Right lobe of liver (tissue), 6 donors: ENCODE data around the gene SPG11. TPM values are rescaled to one million over a fixed set of nuclear protein-coding genes. Genes with fewer than 3 reads are reported as not detected.

Experiments used
- ATAC-seq, 4 donors: fragments of 200-7000 bp; cut with Tn5 transposase; one replicate each; pipeline ENCODE4 v1.9.1; 2020; ENCODE audit warnings: mild to moderate bottlenecking in 4 of 4, moderate library complexity in 4 of 4
- DNase-seq, 3 donors: peaks; one replicate each; pipeline ENCODE4 v3.0.0-alpha.2; 2020
- H3K27ac ChIP-seq, 3 donors: fragments of 200-600 bp; one replicate each; pipeline ENCODE4 v1.8.0; 2022
- H3K27me3 ChIP-seq, 2 donors: fragments of 200-600 bp; one replicate each; pipeline ENCODE4 v1.8.0; 2022
- H3K36me3 ChIP-seq, 4 donors: fragments of 200-600 bp; sonication (generic) in 1 of 4; one replicate each; pipeline versions ENCODE4 v1.5.1 to v1.8.0; 2017 to 2022; ENCODE audit warnings: control low read depth in 1 of 4
- H3K4me1 ChIP-seq, 4 donors: fragments of 200-600 bp; sonication (generic) in 1 of 4; one replicate each; pipeline versions ENCODE4 v1.5.1 to v1.8.0; 2017 to 2022; ENCODE audit warnings: control low read depth in 1 of 4
- H3K4me3 ChIP-seq, 3 donors: fragments of 200-600 bp; one replicate each; pipeline ENCODE4 v1.8.0; 2022
- H3K9me3 ChIP-seq, 4 donors: fragments of 200-600 bp; sonication (generic) in 1 of 4; one replicate each; pipeline versions ENCODE4 v1.5.1 to v1.8.0; 2017 to 2022; ENCODE audit warnings: control low read depth in 1 of 4
- POLR2A ChIP-seq: fragments of 450-650 bp; IDR thresholded peaks from one replicate; pipeline ENCODE4 v1.6.1; 2017; ENCODE audit warnings: antibody characterized with exemption, mild to moderate bottlenecking
- WGBS: methylation state at CpG from one replicate; pipeline ENCODE4 v1.1.6; 2018; ENCODE audit warnings: low coverage, low lambda C conversion rate; ENCODE audit not compliant: insufficient coverage; ENCODE audit errors: missing lambda C conversion rate; 5-methylcytosine and 5-hydroxymethylcytosine counted together
- intact Hi-C, 2 donors: fragments of 100-400 bp; cut with DNase I; formaldehyde crosslinking; loops; one replicate each; pipeline versions ENCODE4 v1.11.2 to v1.14.1; 2022
- total RNA-seq, 6 experiments: library from RNA; depleted of rRNA in 2 of 6; stranded (reverse); fragments of >200 nt in 2 of 6; fragmentation: NEBNext Ultra II Directional in 3 of 6; extraction: Animal tissue kit (Norgen Biotek cat#: 25700) in 3 of 6; gene quantifications; one replicate each; pipeline versions ENCODE4 v1.1.0 to v1.2.4, GENCODE V29; 2016 to 2023
- TF ChIP-seq, protein P1 (sequence below), 4 donors: fragments of 200-600 bp in 3 of 4; fragments of 450-650 bp in 1 of 4; IDR thresholded peaks; one replicate each; pipeline versions ENCODE4 v1.5.1 to v1.8.0; 2016 to 2022; ENCODE audit warnings: antibody characterized with exemption in 4 of 4, mild to moderate bottlenecking in 2 of 4
- donor health status: DM: no; HTN: yes; CAD: no.
- donor health status: DM: no; HTN: no; CAD: no.
- donor health status: DM: no; HTN: no; CAD: no.
- donor health status: DM: no; HTN: yes; CAD: no.
- donor health status: DM: no; HTN: yes; CAD: no.

The SPG11 gene
- total RNA-seq, 6 experiments from 2014 or later: 35.4 to 55.6 (median 40.8) TPM

DNA sequence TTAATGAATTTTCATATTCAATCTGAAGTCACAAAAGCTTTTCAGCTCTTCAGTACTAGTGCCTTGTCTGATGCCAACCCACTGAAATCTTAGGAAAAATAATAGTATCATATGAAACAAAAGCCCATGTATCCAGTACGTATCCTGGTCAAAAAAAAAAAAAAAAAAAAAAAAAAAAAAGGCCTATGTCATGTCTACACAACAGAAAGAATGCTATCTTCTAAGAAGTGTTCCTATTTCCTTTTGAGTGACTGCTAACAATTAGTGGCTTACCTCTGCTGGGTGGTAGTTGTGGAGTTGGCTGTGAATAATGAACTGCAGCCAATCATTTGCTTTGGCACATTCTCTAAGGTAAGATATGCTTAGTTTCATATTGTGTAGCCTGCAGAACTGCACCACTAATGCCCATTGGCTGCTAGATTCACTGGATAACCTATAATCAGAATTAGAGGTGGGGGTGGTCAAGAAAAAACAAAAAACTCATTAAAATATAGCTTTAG, 66.9 kb downstream of the SPG11 start:
- Histone ChIP-seq H3K4me3 (no peak overlapping the region), H3K27ac (no peak overlapping the region), H3K9me3 (no peaks in the 10 kb centered on the region), H3K36me3 (peaks cover 0 to 89% (median 31%) of the 10 kb centered on the region in 4 donors), H3K27me3 (no peaks in the 10 kb centered on the region), H3K4me1 (peaks cover 0 to 2% (median 0%) of the 10 kb centered on the region in 4 donors)
- TF ChIP-seq, protein P1, sequence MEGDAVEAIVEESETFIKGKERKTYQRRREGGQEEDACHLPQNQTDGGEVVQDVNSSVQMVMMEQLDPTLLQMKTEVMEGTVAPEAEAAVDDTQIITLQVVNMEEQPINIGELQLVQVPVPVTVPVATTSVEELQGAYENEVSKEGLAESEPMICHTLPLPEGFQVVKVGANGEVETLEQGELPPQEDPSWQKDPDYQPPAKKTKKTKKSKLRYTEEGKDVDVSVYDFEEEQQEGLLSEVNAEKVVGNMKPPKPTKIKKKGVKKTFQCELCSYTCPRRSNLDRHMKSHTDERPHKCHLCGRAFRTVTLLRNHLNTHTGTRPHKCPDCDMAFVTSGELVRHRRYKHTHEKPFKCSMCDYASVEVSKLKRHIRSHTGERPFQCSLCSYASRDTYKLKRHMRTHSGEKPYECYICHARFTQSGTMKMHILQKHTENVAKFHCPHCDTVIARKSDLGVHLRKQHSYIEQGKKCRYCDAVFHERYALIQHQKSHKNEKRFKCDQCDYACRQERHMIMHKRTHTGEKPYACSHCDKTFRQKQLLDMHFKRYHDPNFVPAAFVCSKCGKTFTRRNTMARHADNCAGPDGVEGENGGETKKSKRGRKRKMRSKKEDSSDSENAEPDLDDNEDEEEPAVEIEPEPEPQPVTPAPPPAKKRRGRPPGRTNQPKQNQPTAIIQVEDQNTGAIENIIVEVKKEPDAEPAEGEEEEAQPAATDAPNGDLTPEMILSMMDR (IDR thresholded peaks at IDR 0.05): no peak
- TF ChIP-seq POLR2A: no peak
- intact Hi-C loops: no loop called here
- DNase-seq (no peak), ATAC-seq (no peak)
- 69% methylated on average over 1 of the region's 1 CpG for WGBS

DNA sequence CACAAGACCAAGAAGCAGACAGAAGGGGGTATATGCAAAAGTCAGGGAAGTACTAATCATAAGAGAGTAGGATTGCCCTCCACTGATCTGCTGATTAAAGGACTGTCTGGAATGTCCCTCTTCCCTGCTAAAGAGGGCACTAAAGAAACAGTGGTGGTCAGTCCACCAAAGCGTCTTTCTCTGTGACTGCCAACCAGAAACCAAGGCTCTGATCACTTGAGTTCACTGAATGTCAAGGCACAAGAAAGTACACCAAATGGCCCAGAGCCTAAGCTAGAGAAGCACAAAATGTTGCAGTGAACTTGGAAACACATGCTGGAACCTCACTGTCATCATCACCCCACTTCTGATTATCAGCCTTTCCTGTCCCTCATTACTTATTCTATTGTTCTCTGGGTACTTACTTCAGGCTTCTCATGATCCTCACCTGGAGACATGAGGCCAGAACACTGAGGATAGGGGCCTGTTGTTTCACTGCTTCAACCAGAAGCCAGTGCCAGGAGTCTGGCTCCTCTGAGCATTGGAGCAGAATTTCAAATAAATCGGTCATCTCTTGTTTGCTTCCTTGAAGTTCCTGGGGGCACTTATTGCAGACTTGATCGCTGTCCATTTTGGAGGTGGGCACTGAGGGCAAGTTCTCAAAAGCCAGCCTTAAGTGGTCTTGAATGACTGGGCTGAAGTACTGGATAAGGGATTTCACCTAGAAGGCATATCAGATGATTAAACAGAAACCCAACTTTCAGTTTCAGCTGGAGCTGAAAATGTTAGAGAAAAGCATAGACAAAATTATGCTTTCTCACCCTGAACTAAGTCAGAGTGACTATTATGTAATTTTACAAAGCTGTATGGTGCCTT, 67.6 kb downstream of the SPG11 start:
- DNase-seq: no peak
- peaks cover 0 to 2% (median 0%) of the 10 kb centered on the region in 4 donors for H3K4me1 ChIP-seq
- no peaks in the 10 kb centered on the region for H3K9me3 ChIP-seq
- H3K36me3 ChIP-seq: peaks cover 0 to 95% (median 34%) of the 10 kb centered on the region in 4 donors
- ATAC-seq: peak in 2 of 4 donors; percentile 12 to 20
- no peak overlapping the region for H3K4me3 ChIP-seq
- H3K27ac ChIP-seq: no peak overlapping the region
- intact Hi-C loops: no loop called here
- no peak for TF ChIP-seq POLR2A
- TF ChIP-seq, protein P1 (IDR thresholded peaks at IDR 0.05): no peak
- no peaks in the 10 kb centered on the region for H3K27me3 ChIP-seq
- 94% methylated on average over 3 of the region's 3 CpGs for WGBS

DNA sequence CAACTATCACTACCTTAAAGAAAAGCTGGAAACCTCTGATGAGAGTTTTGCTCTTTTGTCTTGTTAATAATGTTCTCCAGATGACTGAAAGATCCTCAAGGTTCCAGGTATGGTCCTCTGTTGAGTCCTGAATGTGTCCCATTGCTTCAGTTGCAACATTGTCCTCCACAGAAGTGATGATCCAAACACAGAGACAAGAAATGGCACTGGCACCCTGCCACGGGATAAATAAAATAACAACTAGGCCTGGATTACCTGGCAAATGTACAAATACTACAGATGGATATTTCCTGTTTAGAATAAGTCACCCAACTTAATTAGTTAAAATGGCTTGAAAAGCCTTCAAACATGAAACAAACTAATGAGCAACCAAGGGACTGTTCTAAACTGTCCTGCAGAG, 68.2 kb downstream of the SPG11 start:
- H3K27ac ChIP-seq: no peak overlapping the region
- no peak overlapping the region for H3K4me3 ChIP-seq
- DNase-seq (peak in 2 of 3 donors; percentile 52 to 54), ATAC-seq (peak; percentile 62 to 81 (median 70))
- intact Hi-C loops: no loop called here
- 27% methylated on average over 1 of the region's 1 CpG for WGBS
- H3K36me3 ChIP-seq: peaks cover 0 to 96% (median 35%) of the 10 kb centered on the region in 4 donors
- no peaks in the 10 kb centered on the region for H3K27me3 ChIP-seq
- no peak for TF ChIP-seq POLR2A
- TF ChIP-seq, protein P1 (IDR thresholded peaks at IDR 0.05): no peak
- H3K4me1 ChIP-seq: peaks cover 0 to 2% (median 0%) of the 10 kb centered on the region in 4 donors
- H3K9me3 ChIP-seq: no peaks in the 10 kb centered on the region

DNA sequence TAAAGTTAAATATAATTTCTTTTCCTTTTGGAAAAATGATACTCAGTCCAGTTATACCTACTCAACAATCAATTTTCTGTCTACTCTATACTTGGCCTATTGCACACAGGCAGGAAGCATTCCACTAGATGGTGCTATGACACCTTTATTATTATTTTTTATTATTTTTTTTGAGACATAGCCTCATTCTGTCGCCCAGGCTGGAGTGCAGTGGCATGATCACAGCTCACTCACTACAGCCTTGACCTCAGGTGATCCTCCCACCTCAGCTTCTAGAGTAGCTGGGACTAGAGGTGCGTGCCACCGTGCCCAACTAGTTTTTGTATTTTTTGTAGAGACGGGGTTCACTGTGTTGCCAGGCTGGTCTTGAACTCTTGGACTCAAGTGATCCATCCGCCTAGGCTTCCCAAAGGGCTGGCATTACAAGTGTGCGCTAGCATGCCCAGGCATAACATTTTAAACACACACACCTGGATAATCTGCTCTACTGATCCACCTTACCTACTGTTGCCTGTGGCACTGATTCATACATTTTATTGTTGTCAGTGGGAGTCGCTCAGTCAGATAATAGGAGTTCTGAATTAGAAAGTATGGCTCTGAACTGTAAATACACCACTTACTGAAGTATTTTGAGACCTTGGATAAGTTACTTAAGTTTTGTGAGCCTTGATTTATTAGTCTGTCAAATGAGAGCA, 70.3 kb downstream of the SPG11 start:
- no peak for DNase-seq
- Histone ChIP-seq H3K4me3 (no peak overlapping the region), H3K27me3 (no peaks in the 10 kb centered on the region), H3K4me1 (peaks cover 0 to 2% (median 0%) of the 10 kb centered on the region in 4 donors), H3K27ac (no peak overlapping the region), H3K36me3 (peaks cover 0 to 100% (median 48%) of the 10 kb centered on the region in 4 donors), H3K9me3 (no peaks in the 10 kb centered on the region)
- 78% methylated on average over 4 of the region's 7 CpGs for WGBS
- intact Hi-C loops: no loop called here
- peak in 3 of 4 donors; percentile 23 to 34 (median 33) for ATAC-seq
- TF ChIP-seq POLR2A: no peak
- TF ChIP-seq, protein P1 (IDR thresholded peaks at IDR 0.05): peak; percentile 14 to 37 (median 31)
